ENCODE measurements around the gene LHCGR.

- no peak for TF ChIP-seq CTCF (IDR thresholded peaks at IDR 0.05)
- TF ChIP-seq POLR2A (IDR thresholded peaks at IDR 0.05) = no peak
Measured at GRCh38 chr2:48715956-48716355, 39.6 kb downstream of the LHCGR start.

Data from gastroesophageal sphincter (tissue), 3 donors.